ENCODE results near the gene OR14A2.

- TF ChIP-seq EZH2 (IDR thresholded peaks at IDR 0.05; ENCODE audit: low read depth) = no peak
- TF ChIP-seq, protein P1, sequence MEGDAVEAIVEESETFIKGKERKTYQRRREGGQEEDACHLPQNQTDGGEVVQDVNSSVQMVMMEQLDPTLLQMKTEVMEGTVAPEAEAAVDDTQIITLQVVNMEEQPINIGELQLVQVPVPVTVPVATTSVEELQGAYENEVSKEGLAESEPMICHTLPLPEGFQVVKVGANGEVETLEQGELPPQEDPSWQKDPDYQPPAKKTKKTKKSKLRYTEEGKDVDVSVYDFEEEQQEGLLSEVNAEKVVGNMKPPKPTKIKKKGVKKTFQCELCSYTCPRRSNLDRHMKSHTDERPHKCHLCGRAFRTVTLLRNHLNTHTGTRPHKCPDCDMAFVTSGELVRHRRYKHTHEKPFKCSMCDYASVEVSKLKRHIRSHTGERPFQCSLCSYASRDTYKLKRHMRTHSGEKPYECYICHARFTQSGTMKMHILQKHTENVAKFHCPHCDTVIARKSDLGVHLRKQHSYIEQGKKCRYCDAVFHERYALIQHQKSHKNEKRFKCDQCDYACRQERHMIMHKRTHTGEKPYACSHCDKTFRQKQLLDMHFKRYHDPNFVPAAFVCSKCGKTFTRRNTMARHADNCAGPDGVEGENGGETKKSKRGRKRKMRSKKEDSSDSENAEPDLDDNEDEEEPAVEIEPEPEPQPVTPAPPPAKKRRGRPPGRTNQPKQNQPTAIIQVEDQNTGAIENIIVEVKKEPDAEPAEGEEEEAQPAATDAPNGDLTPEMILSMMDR (conservative IDR thresholded peaks at IDR 0.05) = no peak
Measured at GRCh38 chr1:247748041-247748440, at the start of gene OR14A2.
